ENCODE data around the gene PCDHB4.
"Not testable (repeated sequence)": the region's sequence is repeated elsewhere in the genome, so short reads cannot be mapped to it uniquely, and the experiment has no call there.

The PCDHB4 gene

GRCh38 chr5:141174291-141175104 lies 52.9 kb downstream of the PCDHB4 start:
- H3K27ac ChIP-seq (ENCODE audit: insufficient read depth, low read length, poor library complexity, severe bottlenecking); H3K27me3 ChIP-seq (replicated peaks; ENCODE audit: control insufficient read depth, insufficient read depth, low read length, poor library complexity, severe bottlenecking); H3K9me3 ChIP-seq (ENCODE audit: control insufficient read depth, low read length); H3K4me3 ChIP-seq (ENCODE audit: insufficient read depth, low read depth, low read length, poor library complexity, severe bottlenecking); H3K4me1 ChIP-seq (ENCODE audit: control insufficient read depth, insufficient read depth, low read length, poor library complexity, severe bottlenecking); H3K36me3 ChIP-seq (ENCODE audit: control insufficient read depth, insufficient read depth, low read length); DNase-seq: not testable (repeated sequence)

All from effector memory CD4-positive, alpha-beta T cell (primary cell).